ENCODE results near the gene CLEC2D.

- TF ChIP-seq TAF1 (IDR thresholded peaks at IDR 0.05; ENCODE audit: low read depth, low read length) (no peak), POLR2A (IDR thresholded peaks at IDR 0.05; ENCODE audit: low read depth, low read length) (no peak), POLR2AphosphoS5 (IDR thresholded peaks at IDR 0.05; ENCODE audit: low read depth, low read length) (no peak), SPI1 (IDR thresholded peaks at IDR 0.05; ENCODE audit: low read depth, low read length) (no peak), PAX5 (IDR thresholded peaks at IDR 0.05; ENCODE audit: insufficient read depth, low read length, severe bottlenecking) (no peak)
These were observed 42.2 kb downstream of the CLEC2D start for GRCh38 chr12:9711664-9712063.

All from GM12891 (cell line).